PFSK-1 (cell line): Measurements from ENCODE around the gene CD302.

Experiments used
- FOXP2 ChIP-seq: optimal IDR thresholded peaks from 2 replicates; pipeline ENCODE3; 2011; ENCODE audit warnings: borderline replicate concordance, control low read depth, inconsistent platforms; ENCODE audit not compliant: insufficient read depth; ENCODE audit errors: extremely low read length, extremely low read depth
- POLR2AphosphoS5 ChIP-seq: IDR thresholded peaks from 2 replicates; pipeline ENCODE4 v1.6.1; 2012; ENCODE audit warnings: low read depth, mild to moderate bottlenecking, control low read depth, low read length, moderate library complexity
- REST ChIP-seq, 2 experiments: IDR thresholded peaks; 2 replicates each; pipeline versions ENCODE4 v1.6.1 to v1.8.0; 2011 to 2012; ENCODE audit warnings: low read depth in 2 of 2, low read length in 2 of 2, control low read depth in 1 of 2, inconsistent platforms in 1 of 2, mild to moderate bottlenecking in 1 of 2, moderate library complexity in 1 of 2; ENCODE audit not compliant: insufficient read depth in 1 of 2
- SIN3A ChIP-seq: IDR thresholded peaks from 2 replicates; pipeline ENCODE4 v1.6.1; 2012; ENCODE audit warnings: mild to moderate bottlenecking, low read length, moderate library complexity, borderline replicate concordance; ENCODE audit not compliant: insufficient read depth
- TAF1 ChIP-seq: IDR thresholded peaks from 2 replicates; pipeline ENCODE4 v1.6.1; 2012; ENCODE audit warnings: low read length, control low read depth, borderline replicate concordance; ENCODE audit not compliant: insufficient read depth

- no peak for TF ChIP-seq POLR2AphosphoS5
- no peak for TF ChIP-seq REST (IDR thresholded peaks at IDR 0.05; ENCODE audit: insufficient read depth in 1 of 2, low read depth in 2 of 2, low read length in 2 of 2)
- no peak for TF ChIP-seq TAF1
- no peak for TF ChIP-seq SIN3A
- TF ChIP-seq FOXP2 = no peak
Measured at GRCh38 chr2:159783556-159783955, 14.5 kb downstream of the CD302 start.
